Measurements from ENCODE around the gene TMEM86B.

- TF ChIP-seq CTCF (IDR thresholded peaks at IDR 0.05), result no peak
- 0 out of 4 replicates have a peak, but pooled peaks of 1 of the 2 experiments have one; percentile 23 for TF ChIP-seq REST (IDR thresholded peaks at IDR 0.05; ENCODE audit: insufficient read depth in 1 of 2, low read depth in 2 of 2, low read length in 1 of 2)
- TF ChIP-seq SIN3A (IDR thresholded peaks at IDR 0.05; ENCODE audit: borderline replicate concordance, insufficient read depth, low read depth, low read length), result 0 out of 2 replicates have a peak, but pooled peaks have one; percentile 44
- no peak for TF ChIP-seq POLR2AphosphoS5 (IDR thresholded peaks at IDR 0.05; ENCODE audit: low read depth, low read length)
- TF ChIP-seq TCF7L2 (IDR thresholded peaks at IDR 0.05; ENCODE audit: low read depth, low read length), result no peak
Observed at GRCh38 chr19:55178781-55179599, 49.6 kb downstream of the TMEM86B start.
